HG02571 (cell line): ENCODE measurements around the gene CSAG3.

ENCODE experiments used
- ATAC-seq: cut with Tn5 transposase; IDR thresholded peaks from one replicate; pipeline ENCODE4 v1.9.1; 2021; ENCODE audit warnings: mild to moderate bottlenecking, moderate library complexity; ENCODE audit not compliant: unreplicated experiment

CSAG3 gene

DNA sequence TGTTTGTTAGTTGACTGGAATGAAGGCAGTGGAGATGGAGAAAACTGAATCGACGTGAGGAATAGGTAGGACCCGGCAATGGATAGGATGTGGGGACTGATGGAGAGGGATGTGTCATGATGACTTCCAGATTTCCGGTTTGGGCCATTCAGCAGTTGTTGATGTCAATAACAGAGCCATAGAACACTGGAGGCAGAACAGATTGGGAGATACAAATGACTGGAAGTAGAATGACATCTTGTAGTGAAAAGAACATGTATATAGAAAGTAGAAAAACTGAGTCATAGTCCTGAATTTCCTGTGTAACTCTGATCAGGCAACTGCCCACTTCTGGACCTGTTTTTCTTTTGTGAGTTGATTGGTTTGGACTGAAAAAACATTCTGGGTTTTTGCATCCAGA is 47.0 kb downstream of the CSAG3 start:
- no peak for ATAC-seq
